ENCODE data around the gene PTPA.

The PTPA gene

DNA sequence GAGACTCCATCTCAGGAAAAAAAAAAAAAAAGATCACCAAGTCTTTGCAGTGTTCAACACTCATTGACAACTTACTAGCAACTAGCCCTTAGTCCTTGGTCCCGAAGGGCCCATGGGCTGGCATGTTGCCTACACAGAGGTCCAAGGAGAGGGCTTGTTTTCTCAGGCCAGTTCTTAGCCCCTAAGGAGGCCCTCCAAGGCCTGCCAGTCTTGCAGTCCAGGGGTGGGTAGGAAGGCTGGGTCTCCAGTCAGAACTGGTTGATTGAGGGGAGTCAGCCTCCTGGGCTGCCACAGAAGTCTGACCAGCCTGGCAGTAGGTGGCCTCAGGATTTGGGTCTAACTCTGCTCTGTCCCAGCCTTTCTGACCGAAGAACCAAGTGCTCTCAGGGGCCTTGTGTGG is 34.1 kb downstream of the PTPA start:
- Histone ChIP-seq H3K9me3 (ENCODE audit: control insufficient read depth, insufficient read depth, low read depth, low read length) (no peaks in the 10 kb centered on the region), H3K27ac (ENCODE audit: extremely low read depth, low read depth, low read length) (no peak overlapping the region), H3K4me1 (ENCODE audit: control insufficient read depth, insufficient read depth, low read length) (peaks cover 5% of the 10 kb centered on the region), H3K36me3 (ENCODE audit: control insufficient read depth in 2 of 2, insufficient read depth in 1 of 2, low read length in 2 of 2) (peaks cover 0 to 39% of the 10 kb centered on the region in 2 experiments; a peak in 2 of 3 replicates), H3K4me3 (ENCODE audit: low read depth, low read length) (no peak overlapping the region)
- CTCF ChIA-PET = interaction anchor here (4.1 to 23.6 kb wide), 3 partner anchors 20 to 477 kb away, joined by 31 to 507 read pairs (median 104); partner anchors contain the start of genes C9orf50 and NTMT1
- no peak for TF ChIP-seq ZNF785 (tag by site-specific recombination; IDR thresholded peaks at IDR 0.05)
- TF ChIP-seq ZNF473 (tag by site-specific recombination; IDR thresholded peaks at IDR 0.05) = no peak
- no peak for TF ChIP-seq ZNF776 (tag by site-specific recombination; IDR thresholded peaks at IDR 0.05; ENCODE audit: borderline replicate concordance)
- TF ChIP-seq KLF16 (tag by site-specific recombination; IDR thresholded peaks at IDR 0.05) = no peak
- TF ChIP-seq ZNF223 (tag by site-specific recombination; IDR thresholded peaks at IDR 0.05) = no peak
- TF ChIP-seq ZNF341 (tag by site-specific recombination; IDR thresholded peaks at IDR 0.05; ENCODE audit: low read depth) = no peak
- POLR2A ChIA-PET = interaction anchor here (0.6 kb wide), 1 partner anchor 128 kb away, joined by 5 read pairs; no protein-coding TSS in a partner anchor

DNA sequence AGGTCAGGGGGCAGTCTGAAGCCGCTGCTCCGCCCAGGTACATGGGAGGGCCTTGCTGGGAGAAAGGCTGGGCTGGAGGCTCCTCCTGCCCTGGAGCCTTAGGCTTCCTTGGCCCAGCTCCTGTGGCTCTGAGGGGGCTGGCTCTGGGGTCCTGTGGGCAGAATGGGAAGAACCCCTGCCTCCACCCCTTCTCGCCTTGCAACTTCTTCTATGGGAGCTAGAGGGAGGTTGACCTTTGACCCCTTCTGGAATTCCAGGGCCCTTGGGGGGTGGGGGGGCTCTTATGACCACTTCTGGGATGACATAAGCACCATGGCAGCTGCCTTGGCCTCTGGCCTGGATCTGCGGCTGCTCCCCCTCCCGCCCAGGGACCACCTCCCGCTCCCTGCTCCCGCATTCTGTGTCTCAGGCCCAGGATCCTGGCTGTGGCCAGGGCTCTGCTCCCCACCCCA is 34.7 kb downstream of the PTPA start:
- Histone ChIP-seq H3K9me3 (ENCODE audit: control insufficient read depth, insufficient read depth, low read depth, low read length) (no peaks in the 10 kb centered on the region), H3K36me3 (ENCODE audit: control insufficient read depth in 2 of 2, insufficient read depth in 1 of 2, low read length in 2 of 2) (peaks cover 0 to 39% of the 10 kb centered on the region in 2 experiments; a peak in 2 of 3 replicates), H3K27ac (ENCODE audit: extremely low read depth, low read depth, low read length) (0 out of 2 replicates have a peak overlapping the region, but pooled peaks have one; percentile 4), H3K4me1 (ENCODE audit: control insufficient read depth, insufficient read depth, low read length) (peaks cover 1% of the 10 kb centered on the region; the same call in 1 of the 2 replicates), H3K4me3 (ENCODE audit: low read depth, low read length) (no peak overlapping the region)
- ChIA-PET POLR2A (interaction anchor here (0.6 to 1.3 kb wide), 4 partner anchors 27 to 480 kb away, joined by 3 to 5 read pairs (median 4); partner anchors contain the start of gene NTMT1), CTCF (interaction anchor here (0.6 to 23.6 kb wide), 3 partner anchors 13 to 476 kb away, joined by 3 to 507 read pairs (median 104); partner anchors contain the start of genes C9orf50 and NTMT1)
- no peak for TF ChIP-seq ZNF701 (tag by site-specific recombination; IDR thresholded peaks at IDR 0.05)
- TF ChIP-seq GLIS1 (tag by site-specific recombination; IDR thresholded peaks at IDR 0.05) = peak; percentile 24; the same call in 1 of the 2 replicates
- TF ChIP-seq PATZ1 (tag by site-specific recombination; IDR thresholded peaks at IDR 0.05) = peak; percentile 40; the same call in 1 of the 2 replicates

GRCh38 chr9:129146441-129146941 is 35.3 kb downstream of the PTPA start:
- H3K4me1 ChIP-seq (ENCODE audit: control insufficient read depth, insufficient read depth, low read length) = no peaks in the 10 kb centered on the region
- CTCF ChIA-PET = interaction anchor here (7.3 to 23.6 kb wide), 2 partner anchors 25 to 476 kb away, joined by 104 to 507 read pairs; partner anchors contain the start of genes C9orf50 and NTMT1
- no peak overlapping the region for H3K27ac ChIP-seq (ENCODE audit: extremely low read depth, low read depth, low read length)
- TF ChIP-seq ZNF18 (tag by site-specific recombination; IDR thresholded peaks at IDR 0.05) (no peak), SP2 (tag by site-specific recombination; IDR thresholded peaks at IDR 0.05) (no peak), KLF7 (tag by site-specific recombination; IDR thresholded peaks at IDR 0.05; ENCODE audit: borderline replicate concordance) (no peak), ZNF791 (tag by site-specific recombination; IDR thresholded peaks at IDR 0.05) (no peak), ZNF391 (tag by site-specific recombination; IDR thresholded peaks at IDR 0.05; ENCODE audit: borderline replicate concordance, low read depth) (no peak), ZNF785 (tag by site-specific recombination; IDR thresholded peaks at IDR 0.05) (no peak), INSM2 (tag by site-specific recombination; IDR thresholded peaks at IDR 0.05) (no peak)
- TF ChIP-seq, protein P1, sequence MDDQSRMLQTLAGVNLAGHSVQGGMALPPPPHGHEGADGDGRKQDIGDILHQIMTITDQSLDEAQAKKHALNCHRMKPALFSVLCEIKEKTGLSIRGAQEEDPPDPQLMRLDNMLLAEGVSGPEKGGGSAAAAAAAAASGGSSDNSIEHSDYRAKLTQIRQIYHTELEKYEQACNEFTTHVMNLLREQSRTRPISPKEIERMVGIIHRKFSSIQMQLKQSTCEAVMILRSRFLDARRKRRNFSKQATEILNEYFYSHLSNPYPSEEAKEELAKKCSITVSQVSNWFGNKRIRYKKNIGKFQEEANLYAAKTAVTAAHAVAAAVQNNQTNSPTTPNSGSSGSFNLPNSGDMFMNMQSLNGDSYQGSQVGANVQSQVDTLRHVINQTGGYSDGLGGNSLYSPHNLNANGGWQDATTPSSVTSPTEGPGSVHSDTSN (CRISPR knock-in tag; IDR thresholded peaks at IDR 0.05) = no peak
- TF ChIP-seq, protein P2, sequence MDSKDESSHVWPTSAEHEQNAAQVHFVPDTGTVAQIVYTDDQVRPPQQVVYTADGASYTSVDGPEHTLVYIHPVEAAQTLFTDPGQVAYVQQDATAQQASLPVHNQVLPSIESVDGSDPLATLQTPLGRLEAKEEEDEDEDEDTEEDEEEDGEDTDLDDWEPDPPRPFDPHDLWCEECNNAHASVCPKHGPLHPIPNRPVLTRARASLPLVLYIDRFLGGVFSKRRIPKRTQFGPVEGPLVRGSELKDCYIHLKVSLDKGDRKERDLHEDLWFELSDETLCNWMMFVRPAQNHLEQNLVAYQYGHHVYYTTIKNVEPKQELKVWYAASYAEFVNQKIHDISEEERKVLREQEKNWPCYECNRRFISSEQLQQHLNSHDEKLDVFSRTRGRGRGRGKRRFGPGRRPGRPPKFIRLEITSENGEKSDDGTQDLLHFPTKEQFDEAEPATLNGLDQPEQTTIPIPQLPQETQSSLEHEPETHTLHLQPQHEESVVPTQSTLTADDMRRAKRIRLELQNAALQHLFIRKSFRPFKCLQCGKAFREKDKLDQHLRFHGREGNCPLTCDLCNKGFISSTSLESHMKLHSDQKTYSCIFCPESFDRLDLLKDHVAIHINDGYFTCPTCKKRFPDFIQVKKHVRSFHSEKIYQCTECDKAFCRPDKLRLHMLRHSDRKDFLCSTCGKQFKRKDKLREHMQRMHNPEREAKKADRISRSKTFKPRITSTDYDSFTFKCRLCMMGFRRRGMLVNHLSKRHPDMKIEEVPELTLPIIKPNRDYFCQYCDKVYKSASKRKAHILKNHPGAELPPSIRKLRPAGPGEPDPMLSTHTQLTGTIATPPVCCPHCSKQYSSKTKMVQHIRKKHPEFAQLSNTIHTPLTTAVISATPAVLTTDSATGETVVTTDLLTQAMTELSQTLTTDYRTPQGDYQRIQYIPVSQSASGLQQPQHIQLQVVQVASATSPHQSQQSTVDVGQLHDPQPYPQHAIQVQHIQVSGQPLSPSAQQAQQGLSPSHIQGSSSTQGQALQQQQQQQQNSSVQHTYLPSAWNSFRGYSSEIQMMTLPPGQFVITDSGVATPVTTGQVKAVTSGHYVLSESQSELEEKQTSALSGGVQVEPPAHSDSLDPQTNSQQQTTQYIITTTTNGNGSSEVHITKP (tag by site-specific recombination; IDR thresholded peaks at IDR 0.05) = no peak

More at GRCh38 chr9:129146441-129146941, 35.3 kb downstream of the PTPA start:
- Histone ChIP-seq H3K36me3 (ENCODE audit: control insufficient read depth in 2 of 2, insufficient read depth in 1 of 2, low read length in 2 of 2) (peaks cover 0 to 39% of the 10 kb centered on the region in 2 experiments; a peak in 2 of 3 replicates), H3K9me3 (ENCODE audit: control insufficient read depth, insufficient read depth, low read depth, low read length) (no peaks in the 10 kb centered on the region), H3K4me3 (ENCODE audit: low read depth, low read length) (no peak overlapping the region)
- POLR2A ChIA-PET = interaction anchor here (0.7 to 1.3 kb wide), 4 partner anchors 26 to 479 kb away, joined by 3 to 5 read pairs (median 4); partner anchors contain the start of gene NTMT1

All from HEK293 (cell line).